ENCODE measurements around the gene PTRH1.

DNA sequence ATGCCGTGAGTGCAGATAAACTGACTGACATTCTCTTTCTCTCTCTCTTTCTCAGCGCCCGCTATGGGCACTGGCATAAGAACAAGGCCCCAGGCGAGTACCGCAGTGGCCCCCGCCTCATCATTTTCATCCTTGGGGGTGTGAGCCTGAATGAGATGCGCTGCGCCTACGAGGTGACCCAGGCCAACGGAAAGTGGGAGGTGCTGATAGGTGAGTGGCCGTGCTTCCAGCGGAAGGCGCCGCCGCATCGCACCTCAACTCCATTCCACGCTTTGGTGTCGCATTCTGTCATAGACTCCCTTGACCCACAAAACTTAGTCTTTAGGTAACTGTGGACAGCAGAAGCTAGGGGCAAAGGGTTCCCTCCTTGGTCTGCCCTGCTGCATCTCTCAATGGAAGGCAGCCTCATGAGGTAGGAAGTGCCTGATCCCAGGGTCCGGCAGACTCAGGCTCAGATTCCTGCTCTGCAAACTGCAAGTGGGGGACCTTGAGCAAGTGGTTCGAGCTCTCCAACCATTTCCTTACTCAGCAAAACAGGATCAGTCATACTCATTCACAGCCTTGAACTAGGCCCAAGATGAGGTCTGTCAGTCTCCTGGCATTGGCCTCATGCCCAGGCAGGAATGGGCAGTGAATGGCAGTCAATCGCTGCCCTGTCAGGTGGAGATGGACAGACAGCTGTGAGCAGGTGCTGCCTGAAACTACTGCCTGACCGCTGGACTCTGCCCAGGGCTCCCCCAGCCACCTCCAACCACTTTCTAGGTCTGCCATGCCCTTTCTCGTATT lies 32.9 kb downstream of the PTRH1 start:
- TF ChIP-seq CTCF (IDR thresholded peaks at IDR 0.05) (no peak), POLR2A (IDR thresholded peaks at IDR 0.05) (no peak)

Data from adrenal gland (tissue), 5 donors.